Measurements from ENCODE around the gene IRF6. TPM values are rescaled to one million over a fixed set of nuclear protein-coding genes. Genes with fewer than 3 reads are reported as not detected.

The IRF6 gene
- total RNA-seq, 1 donor from 2014 or later = 1.0 TPM

DNA sequence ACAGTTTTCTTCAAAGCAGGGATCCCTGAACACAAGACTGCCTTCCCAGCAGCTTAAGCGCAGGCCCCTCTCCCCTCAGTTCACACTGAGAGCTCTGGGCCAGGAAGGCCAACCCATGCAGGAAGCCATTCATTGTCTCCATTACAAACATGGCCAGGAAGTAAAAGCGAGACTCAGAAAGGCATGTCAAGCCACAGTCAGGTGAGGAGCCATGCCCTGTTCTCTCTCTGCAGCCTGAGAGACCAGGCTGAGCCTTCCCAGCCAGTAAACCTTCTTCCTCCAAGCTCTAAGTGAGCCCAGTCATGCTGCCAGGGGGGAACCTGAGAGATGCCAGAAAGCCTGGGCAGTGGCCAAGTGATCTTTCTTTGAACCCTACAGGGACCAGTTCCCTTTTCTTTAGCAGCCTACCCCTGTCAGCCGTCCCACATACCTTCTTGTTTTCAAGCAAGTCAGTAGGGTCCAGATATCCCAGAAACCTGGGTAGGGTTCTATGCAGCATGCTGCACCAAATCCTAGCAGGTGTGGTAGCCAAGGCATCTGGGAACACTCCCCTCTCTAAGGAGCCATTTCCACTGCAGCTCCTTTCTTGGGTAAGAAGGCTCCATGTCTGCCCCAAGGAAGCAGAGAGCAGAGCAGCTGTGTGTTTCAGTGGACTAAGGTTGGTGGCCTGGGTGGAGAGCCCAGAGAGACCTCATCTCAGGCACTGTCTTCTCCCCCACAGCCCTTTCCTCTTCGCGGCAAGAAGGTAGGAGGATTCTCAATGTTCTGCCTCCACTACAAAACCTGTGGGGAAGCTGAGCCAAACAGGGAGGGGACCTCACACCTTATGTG is 49.1 kb downstream of the IRF6 start:
- DNase-seq = peak; percentile 18

DNA sequence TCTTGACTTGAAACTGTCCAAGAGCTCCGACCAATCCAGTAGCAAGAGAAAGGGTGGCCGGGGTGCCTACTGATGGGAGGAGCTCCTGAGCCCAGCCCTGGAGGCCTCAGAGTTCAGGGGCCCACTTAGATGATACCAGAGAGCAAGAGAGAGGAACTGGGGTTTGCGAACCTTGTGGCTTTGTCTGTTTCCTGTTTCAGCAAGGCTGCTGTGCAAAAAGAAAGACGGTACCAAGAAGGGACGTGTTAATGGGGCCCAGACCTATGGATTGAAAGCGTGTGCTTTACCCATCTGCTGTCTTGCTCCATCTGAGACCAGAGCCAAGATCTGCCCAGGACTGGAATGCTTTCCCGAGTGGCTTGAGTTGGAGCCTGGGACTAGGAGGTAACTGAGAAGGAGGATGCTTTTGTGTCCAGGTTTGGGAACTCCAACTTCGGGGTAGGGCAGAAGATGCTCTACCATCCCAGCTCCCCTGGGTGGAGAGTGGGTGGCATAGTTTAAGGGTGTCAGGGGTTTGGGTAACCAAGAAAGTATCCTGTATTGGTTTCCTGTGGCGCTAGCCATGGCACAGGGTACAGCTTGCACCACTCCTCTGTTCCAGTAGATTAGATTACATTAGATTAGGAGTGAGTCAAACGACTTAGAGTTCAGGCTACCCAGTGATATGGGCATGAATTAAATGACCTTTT is 49.9 kb downstream of the IRF6 start, which contains the start of gene TRAF3IP3:
Gene TRAF3IP3 (plus strand): TSS at position 128 of the 689 bp plus-strand sequence. CDS start 3,987 bp downstream, outside the sequence.
- DNase-seq = no peak

GRCh38 chr1:209755256-209755655 is 50.7 kb downstream of the IRF6 start:
- DNase-seq = no peak

- DNase-seq = no peak
Measured at GRCh38 chr1:209752890-209753289, 53.1 kb downstream of the IRF6 start.

DNA sequence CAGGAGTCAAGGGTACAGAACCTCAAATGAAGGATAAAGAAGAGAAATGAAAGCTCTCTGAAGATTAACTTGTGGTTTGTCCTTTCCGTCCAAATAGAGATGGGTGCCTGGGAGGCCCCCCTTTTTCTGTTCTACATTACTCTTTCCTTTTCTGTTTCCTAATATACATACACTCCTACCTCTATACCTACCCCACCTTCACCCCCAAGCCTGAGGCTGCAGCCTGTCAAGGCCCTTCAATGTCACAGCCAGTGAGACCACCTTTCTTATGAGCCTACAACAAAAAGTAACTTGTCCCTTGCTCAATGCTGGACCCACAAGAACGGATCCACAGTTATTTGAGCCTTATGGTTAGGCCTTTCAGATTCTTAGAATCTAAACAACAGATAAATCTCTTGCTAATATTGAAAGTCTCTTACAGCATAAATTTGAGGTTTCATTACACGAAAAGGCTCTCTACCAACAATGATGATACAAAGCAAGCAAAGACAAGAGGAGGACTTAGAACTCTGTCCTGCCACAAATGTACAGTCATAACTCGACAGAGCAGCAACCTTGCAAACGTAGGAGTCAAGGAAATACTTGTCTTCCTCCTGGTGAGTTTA is 54.2 kb downstream of the IRF6 start:
- no peak for DNase-seq

DNA sequence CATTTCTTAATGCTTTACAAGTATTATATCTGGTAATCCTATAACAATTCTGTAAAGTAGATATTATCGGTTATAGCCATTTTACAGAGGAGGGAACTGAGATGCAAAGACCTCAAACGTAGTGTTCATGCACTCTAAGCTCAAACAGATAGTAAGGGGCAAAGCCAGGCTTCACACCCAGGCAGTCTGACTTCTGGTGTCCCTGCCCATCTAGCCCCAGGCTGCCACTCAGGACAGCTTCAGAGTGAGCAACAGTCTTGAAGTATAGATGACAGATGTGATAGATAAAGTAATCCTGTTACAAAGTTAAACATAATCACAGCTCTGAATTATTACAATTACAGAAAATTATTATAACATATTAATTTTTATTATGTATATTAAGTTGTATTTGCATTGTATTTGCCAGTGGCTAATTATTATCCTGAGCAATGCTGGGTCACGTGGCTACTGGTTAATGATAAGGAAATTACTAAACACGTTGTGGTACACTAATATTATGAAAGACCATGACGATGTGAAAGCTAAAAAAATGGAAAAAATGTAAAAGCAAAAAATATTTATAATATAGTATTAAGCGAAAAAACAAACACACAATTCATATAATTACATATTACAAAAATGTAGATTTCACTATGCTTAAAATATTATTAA is 56.1 kb downstream of the IRF6 start:
- DNase-seq = no peak

DNA sequence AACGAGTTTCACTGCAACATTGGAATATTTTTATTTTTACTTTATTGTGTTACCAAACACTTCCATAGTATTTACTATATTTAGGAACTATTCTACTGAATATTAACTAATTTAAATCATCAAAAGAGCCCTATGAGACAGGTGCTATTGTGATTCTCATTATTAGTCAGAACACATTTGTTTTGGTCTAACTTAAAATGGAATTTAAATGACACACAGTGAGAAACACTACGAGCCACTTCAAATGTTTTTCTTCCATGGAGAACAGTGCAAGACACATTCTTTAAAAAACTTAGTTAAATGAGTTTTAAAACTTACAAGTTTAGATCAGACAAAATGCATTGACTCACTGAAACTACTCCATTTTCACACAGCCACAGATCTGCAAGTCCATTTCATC is 56.7 kb downstream of the IRF6 start:
- DNase-seq = no peak

- DNase-seq = no peak
Measured at GRCh38 chr1:209748620-209749019, 57.3 kb downstream of the IRF6 start.

DNA sequence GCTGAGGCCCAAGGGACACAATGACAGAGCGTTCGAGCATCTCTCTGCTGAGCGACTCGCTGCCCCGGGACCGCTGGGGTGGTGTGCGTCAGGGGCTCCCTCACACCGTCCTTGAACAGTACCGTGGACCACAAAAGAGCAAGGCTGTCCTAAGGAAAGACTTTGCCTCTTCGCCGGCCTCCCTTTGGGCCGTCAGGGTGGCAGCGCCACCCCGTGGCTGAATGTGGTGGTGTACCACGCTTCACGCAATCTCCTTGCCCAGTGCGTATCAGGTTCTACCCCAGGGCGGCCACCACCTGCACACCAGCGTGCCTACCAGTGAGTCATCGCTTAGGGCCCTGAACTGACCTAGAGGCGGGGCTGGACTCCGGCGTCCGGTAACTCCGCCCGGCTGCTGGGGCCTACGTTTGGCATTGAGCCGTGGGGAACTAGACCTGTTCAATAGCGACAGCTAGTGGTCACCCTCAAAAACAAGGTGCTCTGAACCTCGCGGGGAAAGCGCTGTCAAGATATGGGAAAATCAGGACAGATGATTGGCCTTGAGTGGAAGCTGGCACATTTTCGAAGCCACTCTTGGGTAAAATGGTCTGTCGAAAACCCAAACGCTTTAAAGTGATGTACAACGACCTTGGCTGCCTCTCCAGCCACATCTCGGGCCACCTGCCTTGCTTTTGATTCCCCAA is 58.2 kb downstream of the IRF6 start:
- peak; percentile 94 for DNase-seq

GRCh38 chr1:209746451-209747165 is 59.3 kb downstream of the IRF6 start:
- no peak for DNase-seq

GRCh38 chr1:209743145-209743482 is 62.8 kb downstream of the IRF6 start:
- no peak for DNase-seq

- DNase-seq = no peak
Measured at GRCh38 chr1:209742409-209743144, 63.4 kb downstream of the IRF6 start.

GRCh38 chr1:209741889-209742288 is 64.1 kb downstream of the IRF6 start:
- DNase-seq = no peak

- no peak for DNase-seq
Measured at GRCh38 chr1:209741193-209741592, 64.7 kb downstream of the IRF6 start.

- DNase-seq = no peak
Measured at GRCh38 chr1:209738270-209738669, 67.7 kb downstream of the IRF6 start.

DNA sequence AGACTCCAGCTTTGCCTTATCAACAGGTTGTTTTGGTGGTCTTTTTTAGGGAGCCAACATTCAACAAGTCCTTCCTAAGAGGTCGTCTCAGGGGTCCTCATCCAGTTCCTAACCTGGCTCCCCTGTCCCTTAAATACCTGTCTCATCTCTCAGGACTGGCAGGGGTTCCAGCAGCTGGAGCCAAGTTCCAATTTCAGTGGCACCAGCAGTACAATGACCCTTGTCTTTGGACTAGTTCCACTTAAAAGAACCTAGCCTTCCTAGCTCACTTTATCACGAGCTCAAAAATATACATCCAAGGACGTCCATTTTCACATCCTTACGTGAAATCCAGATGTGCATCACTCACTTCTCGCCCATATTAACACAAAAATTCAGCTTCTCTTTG is 68.8 kb downstream of the IRF6 start:
- DNase-seq = no peak

GRCh38 chr1:209736490-209737117 is 69.3 kb downstream of the IRF6 start:
- DNase-seq = no peak

All from dermis blood vessel endothelial cell (primary cell).